AG10803 (cell line): Measurements from ENCODE around the gene ST14.
"Not testable (repeated sequence)": the region's sequence is repeated elsewhere in the genome, so short reads cannot be mapped to it uniquely, and the experiment has no call there.

Experiments used
- DNase-seq: peaks from one replicate; pipeline ENCODE4 v3.0.0; 2010; ENCODE audit warnings: low read depth
- H3K4me3 ChIP-seq: 2 replicates; pipeline ENCODE4 v1.5.1; 2011; ENCODE audit warnings: mild to moderate bottlenecking, low read length, control low read depth
- TF ChIP-seq, protein P1 (sequence below): conservative IDR thresholded peaks from 2 replicates; pipeline ENCODE4 v1.5.1; 2011; ENCODE audit warnings: mild to moderate bottlenecking, low read length, control low read depth, inconsistent platforms

Gene ST14

DNA sequence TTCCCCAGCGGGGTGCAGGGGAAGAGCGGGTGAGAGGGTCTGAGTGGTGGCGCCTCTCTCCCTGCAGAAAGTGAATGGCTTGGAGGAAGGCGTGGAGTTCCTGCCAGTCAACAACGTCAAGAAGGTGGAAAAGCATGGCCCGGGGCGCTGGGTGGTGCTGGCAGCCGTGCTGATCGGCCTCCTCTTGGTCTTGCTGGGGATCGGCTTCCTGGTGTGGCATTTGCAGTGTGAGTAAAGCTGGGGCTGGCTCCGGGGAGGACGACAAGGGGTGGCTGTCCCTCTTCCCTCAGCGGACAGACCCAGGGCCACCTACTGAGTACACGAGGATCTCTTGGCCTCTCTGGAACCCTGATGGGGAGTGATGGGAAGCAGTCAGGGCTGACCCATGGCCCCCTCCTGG is 28.5 kb downstream of the ST14 start:
- H3K4me3 ChIP-seq, result no peak overlapping the region
- no peak for DNase-seq
- TF ChIP-seq, protein P1, sequence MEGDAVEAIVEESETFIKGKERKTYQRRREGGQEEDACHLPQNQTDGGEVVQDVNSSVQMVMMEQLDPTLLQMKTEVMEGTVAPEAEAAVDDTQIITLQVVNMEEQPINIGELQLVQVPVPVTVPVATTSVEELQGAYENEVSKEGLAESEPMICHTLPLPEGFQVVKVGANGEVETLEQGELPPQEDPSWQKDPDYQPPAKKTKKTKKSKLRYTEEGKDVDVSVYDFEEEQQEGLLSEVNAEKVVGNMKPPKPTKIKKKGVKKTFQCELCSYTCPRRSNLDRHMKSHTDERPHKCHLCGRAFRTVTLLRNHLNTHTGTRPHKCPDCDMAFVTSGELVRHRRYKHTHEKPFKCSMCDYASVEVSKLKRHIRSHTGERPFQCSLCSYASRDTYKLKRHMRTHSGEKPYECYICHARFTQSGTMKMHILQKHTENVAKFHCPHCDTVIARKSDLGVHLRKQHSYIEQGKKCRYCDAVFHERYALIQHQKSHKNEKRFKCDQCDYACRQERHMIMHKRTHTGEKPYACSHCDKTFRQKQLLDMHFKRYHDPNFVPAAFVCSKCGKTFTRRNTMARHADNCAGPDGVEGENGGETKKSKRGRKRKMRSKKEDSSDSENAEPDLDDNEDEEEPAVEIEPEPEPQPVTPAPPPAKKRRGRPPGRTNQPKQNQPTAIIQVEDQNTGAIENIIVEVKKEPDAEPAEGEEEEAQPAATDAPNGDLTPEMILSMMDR, result no peak

DNA sequence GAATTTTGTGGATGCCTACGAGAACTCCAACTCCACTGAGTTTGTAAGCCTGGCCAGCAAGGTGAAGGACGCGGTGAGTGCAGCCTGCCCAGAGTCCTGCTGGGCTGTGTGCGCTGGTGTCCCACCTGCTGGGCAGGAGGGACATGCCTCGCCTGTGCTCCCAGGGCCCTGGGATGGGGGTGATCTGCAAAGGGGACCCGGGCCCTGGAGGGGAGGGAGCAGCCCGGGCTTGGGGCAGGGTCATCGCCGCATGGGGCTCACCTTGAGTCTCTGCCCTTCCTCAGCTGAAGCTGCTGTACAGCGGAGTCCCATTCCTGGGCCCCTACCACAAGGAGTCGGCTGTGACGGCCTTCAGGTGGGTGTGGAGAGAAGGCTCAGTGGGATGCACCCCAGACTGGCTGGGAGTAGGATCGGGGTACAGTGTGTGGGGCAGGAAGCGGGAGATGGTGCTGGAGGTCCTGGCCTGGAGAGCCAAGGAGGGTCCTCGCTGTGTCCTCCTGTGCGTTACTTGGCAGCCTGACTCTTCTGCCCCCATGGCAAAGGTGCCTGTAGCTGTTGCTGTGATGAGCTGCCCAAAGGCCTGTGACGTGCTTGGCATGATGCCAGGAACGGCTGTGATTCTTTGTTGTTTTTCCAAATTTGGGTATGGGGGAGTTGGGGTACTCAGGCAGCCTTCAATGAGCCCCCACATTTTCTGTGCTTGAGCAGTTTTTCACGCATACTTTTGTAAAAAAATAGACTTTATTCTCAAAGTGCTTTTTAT is 29.2 kb downstream of the ST14 start:
- H3K4me3 ChIP-seq, result no peak overlapping the region
- TF ChIP-seq, protein P1, result no peak
- DNase-seq, result no peak

DNA sequence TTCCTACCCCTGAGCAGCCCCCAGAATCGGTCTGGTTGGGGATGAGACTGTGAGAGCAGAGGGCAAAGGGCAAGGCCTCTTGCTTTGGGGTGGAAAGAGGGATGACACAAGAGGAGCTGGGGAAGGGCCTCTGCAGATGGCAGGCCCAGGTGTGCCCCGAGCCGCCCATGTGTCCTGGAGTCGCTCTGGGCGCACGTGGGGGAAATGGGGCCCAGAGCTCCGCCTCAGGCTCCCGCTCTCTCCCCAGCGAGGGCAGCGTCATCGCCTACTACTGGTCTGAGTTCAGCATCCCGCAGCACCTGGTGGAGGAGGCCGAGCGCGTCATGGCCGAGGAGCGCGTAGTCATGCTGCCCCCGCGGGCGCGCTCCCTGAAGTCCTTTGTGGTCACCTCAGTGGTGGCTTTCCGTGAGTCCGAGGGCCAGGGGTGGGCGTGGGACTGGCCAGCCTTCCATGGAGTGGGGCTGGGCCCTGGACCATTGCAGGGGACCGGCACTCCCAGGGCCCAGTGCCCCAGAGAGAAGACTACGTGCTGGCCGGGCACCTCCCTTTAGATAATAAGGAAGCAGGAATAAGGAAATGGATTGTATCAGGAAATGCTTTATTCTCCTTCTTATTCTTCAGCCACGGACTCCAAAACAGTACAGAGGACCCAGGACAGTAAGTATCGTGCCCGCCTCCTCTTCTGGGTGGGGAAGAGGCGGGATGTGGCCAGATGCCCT is 30.1 kb downstream of the ST14 start:
- DNase-seq, result no peak
- H3K4me3 ChIP-seq, result no peak overlapping the region
- TF ChIP-seq, protein P1, result no peak

DNA sequence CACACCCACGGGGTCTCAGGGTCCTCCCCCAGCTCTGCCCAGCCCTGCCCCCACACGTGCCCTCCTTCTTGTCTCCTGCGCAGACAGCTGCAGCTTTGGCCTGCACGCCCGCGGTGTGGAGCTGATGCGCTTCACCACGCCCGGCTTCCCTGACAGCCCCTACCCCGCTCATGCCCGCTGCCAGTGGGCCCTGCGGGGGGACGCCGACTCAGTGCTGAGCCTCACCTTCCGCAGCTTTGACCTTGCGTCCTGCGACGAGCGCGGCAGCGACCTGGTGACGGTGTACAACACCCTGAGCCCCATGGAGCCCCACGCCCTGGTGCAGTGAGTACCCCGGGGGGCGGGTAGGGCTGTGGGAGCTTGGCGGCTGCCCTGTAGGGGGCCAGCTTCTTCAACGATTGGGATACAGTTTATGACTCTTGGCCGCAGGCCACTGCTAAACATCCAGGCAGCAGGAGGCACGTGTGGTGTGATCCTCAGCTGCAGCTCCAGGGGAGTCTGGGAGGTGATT is 30.8 kb downstream of the ST14 start:
- H3K4me3 ChIP-seq, result no peak overlapping the region
- no peak for DNase-seq
- TF ChIP-seq, protein P1, result no peak

DNA sequence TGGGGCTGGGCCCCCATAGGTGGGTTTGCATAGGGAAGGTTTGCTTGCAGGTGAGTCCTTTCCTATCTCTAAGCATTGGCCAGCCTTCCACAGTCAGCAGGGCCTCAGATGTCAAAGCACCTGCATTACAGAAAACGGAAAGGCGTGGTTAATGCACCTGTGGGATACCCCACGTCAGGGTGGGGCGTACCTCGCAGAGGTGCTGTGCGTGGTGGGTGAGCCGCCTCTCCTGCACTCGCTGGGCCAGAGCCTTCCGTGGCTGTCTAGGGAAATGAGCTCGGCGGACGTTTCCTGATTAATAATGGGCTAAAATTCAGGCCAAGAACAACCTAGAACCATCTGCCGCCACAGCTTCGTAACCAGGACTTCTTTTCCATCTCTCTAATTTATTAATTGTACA is 32.3 kb downstream of the ST14 start:
- DNase-seq, result no peak
- no peak overlapping the region for H3K4me3 ChIP-seq
- TF ChIP-seq, protein P1, result no peak

DNA sequence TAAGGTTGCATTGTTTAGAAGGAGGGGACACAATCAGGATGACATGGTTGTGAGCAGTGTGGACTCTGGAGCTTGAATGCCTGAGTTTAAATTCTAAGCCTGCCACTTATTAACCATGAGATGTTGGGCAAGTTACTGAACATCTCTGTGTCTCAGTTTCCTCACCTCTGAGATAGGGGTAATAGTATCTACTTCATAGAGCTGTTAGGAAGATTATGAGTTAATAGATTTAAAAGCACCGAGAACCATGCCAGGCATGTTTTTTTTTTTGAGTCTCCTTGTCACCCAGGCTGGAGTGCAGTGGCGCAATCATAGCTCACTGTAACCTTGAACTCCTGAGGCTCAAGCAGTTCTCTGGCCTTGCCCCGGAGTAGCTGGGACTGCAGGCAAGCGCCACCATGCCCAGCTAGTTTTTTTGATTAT is 33.3 kb downstream of the ST14 start:
- TF ChIP-seq, protein P1, result no peak
- H3K4me3 ChIP-seq, result no peak overlapping the region
- DNase-seq, result no peak

DNA sequence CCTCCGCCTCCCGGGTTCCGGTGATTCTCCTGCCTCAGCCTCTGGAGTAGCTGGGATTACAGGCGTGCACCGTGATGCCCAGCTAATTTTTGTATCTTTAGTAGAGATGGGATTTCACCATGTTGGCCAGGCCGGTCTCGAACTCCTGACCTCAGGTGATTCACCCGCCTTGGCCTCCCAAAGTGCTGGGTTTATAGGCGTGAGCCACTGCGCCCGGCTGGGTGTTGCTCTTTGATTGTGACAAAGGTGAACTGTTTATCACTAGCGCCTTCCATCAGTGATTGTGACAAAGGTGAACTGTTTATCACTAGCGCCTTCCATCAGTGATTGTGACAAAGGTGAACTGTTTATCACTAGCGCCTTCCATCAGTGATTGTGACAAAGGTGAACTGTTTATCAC is 34.0 kb downstream of the ST14 start:
- not testable (repeated sequence) for H3K4me3 ChIP-seq, DNase-seq
